GM12878 (cell line): Measurements from ENCODE around the gene PROM1.

ENCODE experiments used
- TF ChIP-seq, protein P1 (sequence below), 3 experiments: IDR thresholded peaks in 2 of 3; conservative IDR thresholded peaks in 1 of 3; 2 replicates each; pipeline ENCODE4 v1.5.1; 2011; ENCODE audit warnings: low read depth in 3 of 3, low read length in 3 of 3, mild to moderate bottlenecking in 3 of 3, control low read depth in 2 of 3, moderate library complexity in 2 of 3, inconsistent platforms in 1 of 3, mixed read lengths in 1 of 3; ENCODE audit not compliant: control insufficient read depth in 2 of 3, insufficient read depth in 1 of 3; ENCODE audit errors: extremely low read depth in 1 of 3
- TF ChIP-seq, protein P2 (sequence below): IDR thresholded peaks from 2 replicates; pipeline ENCODE4 v1.6.1; 2011; ENCODE audit warnings: borderline replicate concordance, low read depth, mild to moderate bottlenecking, moderate library complexity, low read length; ENCODE audit not compliant: insufficient read depth, poor library complexity, severe bottlenecking

DNA sequence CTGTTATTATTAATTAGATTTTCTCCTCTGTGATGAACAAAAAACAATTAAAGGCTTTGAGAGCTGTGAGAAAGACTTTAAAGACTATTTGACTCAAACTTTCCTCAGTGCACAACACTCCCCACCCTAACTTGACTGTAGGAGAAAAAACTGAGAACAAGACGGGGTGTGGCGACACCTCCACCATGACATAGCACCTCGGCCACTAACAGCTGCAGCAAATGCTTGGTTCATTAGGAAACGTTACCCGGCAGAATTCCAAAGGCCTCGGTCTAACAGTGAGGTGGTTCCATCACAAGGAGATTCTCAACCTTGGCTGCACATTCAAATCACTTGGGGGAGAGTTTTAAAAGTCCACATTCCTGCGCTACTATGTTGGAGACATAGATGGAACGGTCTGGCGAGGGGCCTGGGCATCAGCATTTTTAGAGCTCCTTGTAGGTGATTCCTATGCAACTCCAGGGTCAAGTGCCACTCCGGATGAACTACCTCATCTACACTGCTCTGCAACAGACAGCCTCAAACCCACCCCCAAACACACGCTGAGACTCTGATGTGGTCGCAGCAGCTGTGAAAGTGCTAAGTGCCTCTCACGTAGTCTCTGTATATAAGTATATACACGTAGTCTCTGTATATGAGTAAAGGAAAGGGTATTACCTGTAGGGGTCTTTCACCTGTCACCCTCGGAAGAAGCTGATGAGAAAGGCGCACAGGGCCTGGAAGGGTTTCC, 121.9 kb downstream of the PROM1 start:
- TF ChIP-seq, protein P1, sequence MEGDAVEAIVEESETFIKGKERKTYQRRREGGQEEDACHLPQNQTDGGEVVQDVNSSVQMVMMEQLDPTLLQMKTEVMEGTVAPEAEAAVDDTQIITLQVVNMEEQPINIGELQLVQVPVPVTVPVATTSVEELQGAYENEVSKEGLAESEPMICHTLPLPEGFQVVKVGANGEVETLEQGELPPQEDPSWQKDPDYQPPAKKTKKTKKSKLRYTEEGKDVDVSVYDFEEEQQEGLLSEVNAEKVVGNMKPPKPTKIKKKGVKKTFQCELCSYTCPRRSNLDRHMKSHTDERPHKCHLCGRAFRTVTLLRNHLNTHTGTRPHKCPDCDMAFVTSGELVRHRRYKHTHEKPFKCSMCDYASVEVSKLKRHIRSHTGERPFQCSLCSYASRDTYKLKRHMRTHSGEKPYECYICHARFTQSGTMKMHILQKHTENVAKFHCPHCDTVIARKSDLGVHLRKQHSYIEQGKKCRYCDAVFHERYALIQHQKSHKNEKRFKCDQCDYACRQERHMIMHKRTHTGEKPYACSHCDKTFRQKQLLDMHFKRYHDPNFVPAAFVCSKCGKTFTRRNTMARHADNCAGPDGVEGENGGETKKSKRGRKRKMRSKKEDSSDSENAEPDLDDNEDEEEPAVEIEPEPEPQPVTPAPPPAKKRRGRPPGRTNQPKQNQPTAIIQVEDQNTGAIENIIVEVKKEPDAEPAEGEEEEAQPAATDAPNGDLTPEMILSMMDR (IDR thresholded peaks at IDR 0.05 in 2 of 3, conservative IDR thresholded peaks at IDR 0.05 in 1 of 3; ENCODE audit: control insufficient read depth in 2 of 3, extremely low read depth in 1 of 3, insufficient read depth in 1 of 3, low read depth in 3 of 3, low read length in 3 of 3), result no peak
- TF ChIP-seq, protein P2, sequence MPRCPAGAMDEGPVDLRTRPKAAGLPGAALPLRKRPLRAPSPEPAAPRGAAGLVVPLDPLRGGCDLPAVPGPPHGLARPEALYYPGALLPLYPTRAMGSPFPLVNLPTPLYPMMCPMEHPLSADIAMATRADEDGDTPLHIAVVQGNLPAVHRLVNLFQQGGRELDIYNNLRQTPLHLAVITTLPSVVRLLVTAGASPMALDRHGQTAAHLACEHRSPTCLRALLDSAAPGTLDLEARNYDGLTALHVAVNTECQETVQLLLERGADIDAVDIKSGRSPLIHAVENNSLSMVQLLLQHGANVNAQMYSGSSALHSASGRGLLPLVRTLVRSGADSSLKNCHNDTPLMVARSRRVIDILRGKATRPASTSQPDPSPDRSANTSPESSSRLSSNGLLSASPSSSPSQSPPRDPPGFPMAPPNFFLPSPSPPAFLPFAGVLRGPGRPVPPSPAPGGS, result no peak
